Astrocyte of the cerebellum (primary cell): ENCODE data around the gene RAC2.

Source experiments
- DNase-seq: peaks from one replicate; pipeline ENCODE4 v3.0.0-alpha.2; 2011; ENCODE audit warnings: low read depth
- H3K4me3 ChIP-seq: 2 replicates; pipeline ENCODE4 v1.5.1; 2011; ENCODE audit warnings: mild to moderate bottlenecking, low read depth, low read length, moderate library complexity
- in situ Hi-C: cut with HindIII; loops from 2 replicates; pipeline ENCODE4 v1.10.0; 2017; ENCODE audit warnings: low sequenced_read_pairs
- TF ChIP-seq, protein P1 (sequence below): IDR thresholded peaks from 2 replicates; pipeline ENCODE4 v1.5.1; 2012; ENCODE audit warnings: low read length, low read depth, moderate library complexity, mild to moderate bottlenecking; ENCODE audit errors: missing control alignments

The RAC2 gene

DNA sequence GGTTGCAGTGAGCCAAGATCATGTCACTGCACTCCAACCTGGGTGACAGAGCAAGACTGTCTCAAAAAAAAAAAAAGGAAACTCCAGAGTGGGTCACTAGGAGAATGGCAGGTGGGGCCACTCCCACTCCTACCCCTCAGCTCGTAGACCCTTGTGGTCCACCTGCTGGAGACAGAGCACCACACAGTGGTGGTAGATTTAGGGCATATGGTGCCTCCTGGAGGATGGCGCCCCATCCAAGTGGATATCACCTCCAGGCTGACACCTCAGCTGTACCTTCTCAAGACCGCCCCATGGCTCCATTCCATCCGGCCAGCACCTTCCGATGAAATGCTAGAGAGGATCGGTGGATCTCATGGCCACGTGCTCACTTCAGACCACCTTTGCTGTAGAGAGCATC is 44.5 kb upstream of the RAC2 start:
- no peak overlapping the region for H3K4me3 ChIP-seq
- TF ChIP-seq, protein P1, sequence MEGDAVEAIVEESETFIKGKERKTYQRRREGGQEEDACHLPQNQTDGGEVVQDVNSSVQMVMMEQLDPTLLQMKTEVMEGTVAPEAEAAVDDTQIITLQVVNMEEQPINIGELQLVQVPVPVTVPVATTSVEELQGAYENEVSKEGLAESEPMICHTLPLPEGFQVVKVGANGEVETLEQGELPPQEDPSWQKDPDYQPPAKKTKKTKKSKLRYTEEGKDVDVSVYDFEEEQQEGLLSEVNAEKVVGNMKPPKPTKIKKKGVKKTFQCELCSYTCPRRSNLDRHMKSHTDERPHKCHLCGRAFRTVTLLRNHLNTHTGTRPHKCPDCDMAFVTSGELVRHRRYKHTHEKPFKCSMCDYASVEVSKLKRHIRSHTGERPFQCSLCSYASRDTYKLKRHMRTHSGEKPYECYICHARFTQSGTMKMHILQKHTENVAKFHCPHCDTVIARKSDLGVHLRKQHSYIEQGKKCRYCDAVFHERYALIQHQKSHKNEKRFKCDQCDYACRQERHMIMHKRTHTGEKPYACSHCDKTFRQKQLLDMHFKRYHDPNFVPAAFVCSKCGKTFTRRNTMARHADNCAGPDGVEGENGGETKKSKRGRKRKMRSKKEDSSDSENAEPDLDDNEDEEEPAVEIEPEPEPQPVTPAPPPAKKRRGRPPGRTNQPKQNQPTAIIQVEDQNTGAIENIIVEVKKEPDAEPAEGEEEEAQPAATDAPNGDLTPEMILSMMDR, result no peak
- DNase-seq, result no peak
- in situ Hi-C loops, result no loop called here

DNA sequence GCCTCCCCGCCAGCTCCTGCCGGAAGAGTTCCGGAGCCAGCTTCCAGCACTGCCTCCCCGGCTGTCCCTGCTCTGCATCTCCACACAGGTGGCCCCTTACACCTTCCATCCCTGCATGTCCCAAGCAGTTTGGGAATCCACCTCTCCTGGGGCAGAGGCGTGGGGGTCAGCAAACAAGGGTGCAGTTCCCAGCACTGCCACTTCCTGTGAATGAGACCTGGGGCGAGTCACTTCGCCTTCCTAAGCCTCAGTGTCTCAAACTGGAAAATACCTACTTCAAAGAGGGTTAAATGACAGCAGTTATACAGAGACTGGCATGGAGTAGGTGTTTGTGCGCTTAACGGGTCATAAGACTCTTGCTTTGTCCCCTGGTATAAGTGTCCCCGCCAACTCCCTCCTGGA is 43.5 kb upstream of the RAC2 start:
- in situ Hi-C loops, result no loop called here
- TF ChIP-seq, protein P1, result no peak
- H3K4me3 ChIP-seq, result no peak overlapping the region
- no peak for DNase-seq

DNA sequence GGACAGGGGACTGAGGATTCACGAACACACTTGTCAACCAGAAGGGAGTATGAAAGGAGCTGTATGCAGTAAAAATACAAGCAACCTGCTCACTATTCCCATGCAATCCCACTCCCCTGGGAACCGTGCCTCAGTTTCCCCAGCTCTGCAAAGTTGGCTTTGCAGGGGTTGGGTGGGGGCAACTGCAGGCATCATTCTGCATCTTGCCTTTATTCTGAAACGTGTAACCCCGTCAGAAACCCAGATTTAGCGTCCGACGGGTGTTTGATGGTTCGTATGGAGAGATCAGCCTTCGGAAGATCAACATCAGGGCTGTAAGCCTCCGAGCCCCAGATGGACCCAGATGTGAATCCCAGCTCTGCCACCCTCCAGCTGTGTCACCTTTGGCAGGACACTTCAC is 41.9 kb upstream of the RAC2 start:
- no peak overlapping the region for H3K4me3 ChIP-seq
- TF ChIP-seq, protein P1, result no peak
- no peak for DNase-seq
- in situ Hi-C loops, result no loop called here

DNA sequence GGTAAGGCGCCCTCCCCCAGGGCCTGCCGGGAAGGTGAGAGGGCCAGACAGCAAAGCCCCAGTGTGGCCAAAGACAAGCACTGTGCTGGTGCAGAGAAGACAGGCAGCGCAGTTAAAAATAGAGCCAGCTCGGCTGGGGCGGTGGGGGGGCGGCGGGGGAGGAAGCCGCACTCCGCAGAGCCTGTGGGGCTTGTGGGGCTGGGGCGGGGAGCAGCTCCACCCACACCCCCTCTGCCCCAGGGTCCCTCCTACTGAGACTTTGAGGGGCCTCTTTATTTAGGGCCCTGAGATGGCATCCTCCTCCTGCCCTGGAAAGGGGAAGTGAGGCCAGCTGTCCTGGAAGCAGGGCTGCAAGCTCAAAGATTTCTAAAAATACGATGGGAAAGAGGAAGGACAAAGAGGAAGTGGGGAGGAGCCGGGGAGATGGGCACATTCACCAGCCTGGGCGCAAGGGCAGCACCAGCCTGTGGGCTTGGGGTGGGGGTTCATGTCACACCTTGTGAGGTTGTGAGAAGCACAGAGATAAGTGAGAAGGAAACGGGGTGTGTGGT is 40.8 kb upstream of the RAC2 start:
- DNase-seq, result no peak
- H3K4me3 ChIP-seq, result no peak overlapping the region
- in situ Hi-C loops, result no loop called here
- TF ChIP-seq, protein P1, result no peak

DNA sequence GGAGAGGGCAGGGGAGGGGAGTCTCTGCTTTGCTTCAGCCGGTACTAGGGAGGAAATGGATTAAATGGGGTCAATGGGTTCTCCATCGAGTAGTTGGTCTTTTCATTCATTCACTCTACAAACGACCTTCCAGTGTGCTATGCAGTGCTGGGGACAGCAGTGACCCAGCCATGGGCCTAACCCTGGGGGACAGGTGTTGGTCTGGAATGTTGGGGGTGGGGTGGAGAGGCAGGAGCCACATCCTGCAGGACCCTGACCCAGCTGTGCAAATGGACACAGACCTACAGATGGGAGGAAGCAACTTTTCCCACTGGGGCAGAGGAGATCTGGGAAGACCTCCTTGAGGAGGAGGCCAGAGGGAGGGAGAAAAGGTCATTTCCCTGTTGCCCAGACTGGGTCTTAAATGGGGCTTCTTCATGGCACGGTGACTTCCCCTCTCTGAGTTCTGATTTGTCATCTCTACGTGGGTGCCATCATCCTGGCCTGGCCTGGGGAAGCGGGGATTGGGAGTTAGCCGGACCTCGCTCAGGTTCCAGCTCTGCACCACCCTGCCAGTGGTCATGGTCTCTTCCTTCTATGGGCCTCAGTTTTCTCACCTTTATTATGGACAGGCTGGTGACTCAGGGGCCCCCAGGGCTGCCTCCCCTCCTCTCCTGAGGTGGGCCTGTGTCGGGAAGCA is 40.2 kb upstream of the RAC2 start:
- in situ Hi-C loops, result no loop called here
- TF ChIP-seq, protein P1, result no peak
- H3K4me3 ChIP-seq, result no peak overlapping the region
- no peak for DNase-seq

DNA sequence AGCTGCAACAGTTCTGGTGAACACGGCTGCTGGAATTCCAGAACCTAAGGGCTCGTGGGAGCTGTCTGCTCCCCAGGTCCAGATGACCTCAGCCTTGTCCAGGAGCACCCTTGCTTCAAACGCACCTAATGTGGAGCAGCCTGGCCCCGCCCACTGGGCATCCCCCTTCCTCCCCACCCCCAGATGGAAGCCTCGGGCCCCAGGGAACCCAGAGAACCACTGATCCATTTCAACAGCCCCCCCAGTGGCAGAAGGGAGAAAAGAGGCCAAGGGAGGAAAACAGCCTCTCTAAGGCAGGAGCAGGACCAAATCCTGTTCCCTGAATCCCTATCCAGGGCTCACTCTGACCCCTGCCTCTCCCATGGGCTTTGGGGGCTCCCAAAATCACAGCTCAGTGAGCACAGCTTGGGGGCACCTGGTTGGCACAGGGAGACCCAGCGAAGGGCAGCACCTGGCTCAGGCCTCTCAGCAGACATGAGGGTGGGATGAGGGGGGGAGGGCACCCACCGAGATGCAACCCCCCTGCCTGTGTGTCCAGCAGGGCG is 39.4 kb upstream of the RAC2 start:
- in situ Hi-C loops, result no loop called here
- H3K4me3 ChIP-seq, result no peak overlapping the region
- TF ChIP-seq, protein P1, result no peak
- no peak for DNase-seq

DNA sequence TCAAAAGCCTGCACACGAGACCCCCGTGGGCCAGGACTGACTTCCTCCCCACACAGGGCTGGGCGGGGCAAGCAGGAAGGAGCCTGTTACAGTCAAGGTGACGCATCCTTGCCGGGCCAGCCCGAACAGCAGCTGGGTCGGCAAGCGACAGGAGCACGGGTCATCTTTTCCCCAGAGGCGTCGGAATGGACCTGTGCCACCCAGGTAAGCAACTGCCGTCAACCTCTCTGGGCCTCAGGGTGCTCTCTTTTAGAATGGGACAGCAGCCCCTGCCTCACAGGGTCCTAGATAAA is 38.3 kb upstream of the RAC2 start, which contains the start of gene CYTH4:
Gene CYTH4 (plus strand): TSS at position 124 of the 293 bp plus-strand sequence. CDS start 62 bp downstream, at position 186.
- DNase-seq, result no peak
- TF ChIP-seq, protein P1, result no peak
- no peak within 1 kb of the TSS for H3K4me3 ChIP-seq
- in situ Hi-C loops, result no loop called here
